GM18868 (cell line): Measurements from ENCODE around the gene NR2C2AP.
A peak's percentile ranks its signal among the peaks of the same experiment; 100 is the strongest.
"Not testable (repeated sequence)": the region's sequence is repeated elsewhere in the genome, so short reads cannot be mapped to it uniquely, and the experiment has no call there.

Source experiments
- ATAC-seq: cut with Tn5 transposase; IDR thresholded peaks from one replicate; pipeline ENCODE4 v1.9.1; 2021; ENCODE audit warnings: mild to moderate bottlenecking, moderate library complexity; ENCODE audit not compliant: unreplicated experiment

Gene NR2C2AP

DNA sequence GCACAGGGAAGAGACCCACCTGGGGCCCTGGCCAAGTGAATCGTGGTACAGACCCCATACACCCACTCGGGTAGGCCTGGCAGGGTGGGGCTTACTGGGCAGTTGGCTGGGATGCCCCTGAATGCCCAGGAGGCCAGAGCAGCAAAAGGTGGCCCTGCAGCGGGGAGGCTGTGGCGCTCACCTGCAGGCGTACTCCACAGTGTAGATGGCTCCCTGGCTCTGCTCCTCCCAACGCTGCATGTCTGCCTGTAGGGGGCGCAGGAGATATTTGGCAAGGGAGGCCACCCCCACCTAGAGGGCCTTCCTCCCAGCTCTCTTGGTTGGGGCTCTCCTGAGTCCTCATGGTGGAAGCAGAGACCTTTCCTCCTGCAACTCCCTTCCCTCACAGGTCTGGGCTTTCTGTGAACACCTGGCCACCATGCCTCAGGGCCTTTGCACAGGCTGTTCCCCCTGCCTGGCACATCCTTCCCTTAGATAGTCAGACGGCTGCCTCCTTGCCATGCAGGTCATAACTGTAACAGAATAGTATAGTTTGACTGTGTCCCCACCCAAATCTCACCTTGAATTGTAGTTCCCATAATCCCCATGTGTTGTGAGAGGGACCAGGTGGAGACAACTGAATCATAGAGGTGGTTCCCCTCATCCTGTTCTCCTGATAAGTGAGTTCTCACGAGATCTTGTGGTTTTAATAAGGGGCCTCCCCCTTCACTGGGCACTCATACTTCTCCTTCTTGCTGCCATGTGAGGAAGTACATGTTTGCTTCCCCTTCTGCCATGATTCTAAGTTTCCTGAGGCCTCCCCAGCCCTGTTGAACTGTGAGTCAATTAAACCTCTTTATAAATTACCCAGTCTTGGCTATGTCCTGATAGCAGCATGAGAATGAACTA is 17.1 kb downstream of the NR2C2AP start:
- no peak for ATAC-seq

DNA sequence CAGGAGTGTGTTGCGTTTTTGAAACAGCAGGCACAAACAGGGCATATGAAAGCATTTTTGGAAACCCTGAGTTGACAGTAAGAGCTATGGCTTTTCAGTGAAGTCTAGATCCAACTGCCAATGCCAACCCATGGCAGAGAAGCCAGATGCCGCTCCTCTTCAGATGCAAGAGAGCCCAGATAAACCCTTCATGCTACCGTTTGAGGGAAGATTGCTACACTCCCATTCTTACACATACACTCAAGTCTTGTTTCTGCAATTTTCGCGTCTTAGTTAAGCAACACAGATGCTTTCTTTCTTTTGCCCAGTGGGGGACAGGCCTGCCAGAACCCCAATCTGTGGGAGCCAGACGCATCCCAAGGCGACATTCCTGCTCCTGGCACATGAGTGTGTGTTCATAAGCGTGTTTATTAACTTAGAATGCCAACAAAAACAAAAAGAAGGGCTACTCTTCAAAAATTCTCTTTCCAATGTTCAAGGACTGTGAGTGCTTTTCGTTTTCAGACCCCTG is 21.7 kb downstream of the NR2C2AP start:
- no peak for ATAC-seq

DNA sequence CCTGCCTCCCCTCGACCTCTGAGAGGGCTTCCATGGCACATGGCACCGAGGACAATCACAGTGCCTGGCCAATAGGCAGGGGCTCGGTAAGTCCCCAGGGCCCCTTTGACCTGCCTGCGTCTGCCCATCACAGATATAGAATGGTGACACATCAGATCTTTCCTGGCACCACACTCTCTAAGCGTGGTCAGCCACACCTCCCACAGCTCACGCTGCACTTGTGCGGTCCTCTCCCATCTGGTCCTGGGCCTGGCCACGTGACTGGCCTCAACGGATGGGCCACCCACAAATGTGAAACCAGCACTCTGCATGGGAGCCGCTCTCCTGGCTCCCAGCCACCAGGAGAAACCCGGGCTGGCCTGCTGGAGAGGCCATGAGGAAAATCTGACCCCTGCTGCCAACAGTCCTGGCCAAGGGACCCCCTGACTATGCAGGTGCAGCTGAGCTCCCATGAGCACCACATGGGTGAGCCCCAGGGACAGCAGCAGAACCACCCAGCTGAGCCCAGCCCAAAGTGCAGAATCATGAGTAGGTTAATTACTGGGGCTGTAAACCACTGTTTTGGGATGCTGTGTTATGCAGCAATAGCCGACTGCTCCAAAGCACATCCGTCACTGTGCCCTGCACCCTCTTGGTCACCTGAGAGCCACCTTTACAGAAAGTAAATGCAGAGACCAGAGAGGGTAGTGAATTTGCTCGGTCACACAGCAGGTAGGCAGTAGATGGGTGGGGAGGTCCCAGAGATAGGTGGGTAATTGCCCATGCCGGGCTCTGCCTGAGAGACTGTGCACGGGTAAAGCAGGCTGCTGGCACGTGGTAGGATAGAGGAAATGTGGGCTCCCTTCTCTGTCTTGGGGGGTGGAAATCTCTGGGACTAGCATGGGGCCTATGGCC is 23.4 kb downstream of the NR2C2AP start:
- ATAC-seq = no peak

DNA sequence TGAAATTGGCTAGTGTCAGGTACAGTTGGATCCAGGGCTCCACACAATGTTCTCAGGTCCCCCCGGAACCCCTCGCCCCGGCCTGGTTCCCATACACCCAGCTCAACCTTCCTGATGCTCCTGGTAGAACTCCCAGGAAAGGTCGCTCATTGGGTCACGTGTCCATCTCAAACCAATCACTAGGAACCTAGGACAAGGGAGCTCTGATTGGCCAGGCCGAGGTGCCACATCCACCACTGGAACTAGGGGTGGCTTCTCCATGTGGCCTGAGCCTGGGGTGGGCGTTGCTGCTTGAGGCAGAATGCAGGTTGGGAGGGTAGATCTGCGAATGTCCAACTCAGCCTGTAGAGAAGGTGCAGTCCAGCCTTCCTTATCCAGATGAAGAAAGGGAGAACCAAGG is 26.3 kb downstream of the NR2C2AP start:
- no peak for ATAC-seq

DNA sequence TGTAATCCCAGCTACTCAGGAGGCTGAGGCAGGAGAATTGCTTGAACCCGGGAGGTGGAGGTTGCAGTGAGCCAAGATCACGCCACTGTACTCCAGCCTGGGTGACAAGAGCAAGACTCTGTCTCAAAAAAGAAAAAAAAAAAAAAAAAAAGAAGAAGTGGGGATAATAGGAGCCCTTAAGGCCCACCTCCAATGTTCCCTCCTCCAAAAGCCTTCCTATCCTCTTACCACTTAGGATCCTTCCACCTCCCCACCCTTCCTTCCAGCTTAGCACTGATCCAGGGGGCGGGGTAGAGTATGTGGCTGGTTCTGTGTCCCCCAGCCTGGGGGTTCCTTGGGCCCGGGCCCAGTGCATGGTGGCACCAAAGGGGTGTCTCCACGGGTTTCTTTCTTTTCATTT is 30.0 kb downstream of the NR2C2AP start:
- not testable (repeated sequence) for ATAC-seq

DNA sequence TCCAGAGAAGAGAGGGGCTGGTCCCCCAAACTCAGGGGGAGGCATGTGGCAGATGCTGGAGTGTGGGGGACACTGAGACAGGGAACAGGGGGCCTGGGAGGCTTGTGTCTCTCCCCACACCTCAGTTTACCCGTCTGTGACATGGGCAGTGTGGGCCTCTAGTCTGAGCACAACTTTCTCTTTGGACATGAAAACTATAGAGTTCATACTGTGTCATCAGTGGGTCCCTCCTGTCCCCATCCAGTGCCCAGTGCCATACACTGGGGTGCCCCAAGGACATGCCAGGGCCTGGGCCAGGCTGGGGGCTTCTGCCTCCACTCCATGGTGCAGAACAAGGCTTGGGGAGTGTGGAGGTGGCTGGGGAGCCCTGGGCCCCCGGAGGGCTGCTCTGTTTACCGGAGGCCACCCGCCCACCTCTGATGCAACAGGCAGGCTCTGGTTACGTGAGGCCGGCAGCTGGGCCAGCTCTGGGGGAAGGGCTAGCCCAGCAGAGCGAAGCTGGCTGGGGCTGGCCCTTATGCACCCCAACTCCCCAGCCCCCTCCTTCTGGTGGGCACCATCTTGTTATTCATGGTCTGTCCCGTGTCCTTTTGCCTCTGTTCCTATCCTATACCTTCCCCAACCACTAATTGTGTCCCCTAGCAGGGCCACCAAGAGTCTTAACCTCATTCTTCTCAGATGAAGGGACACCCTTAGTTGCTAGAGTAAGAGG is 31.2 kb downstream of the NR2C2AP start:
- ATAC-seq = no peak

DNA sequence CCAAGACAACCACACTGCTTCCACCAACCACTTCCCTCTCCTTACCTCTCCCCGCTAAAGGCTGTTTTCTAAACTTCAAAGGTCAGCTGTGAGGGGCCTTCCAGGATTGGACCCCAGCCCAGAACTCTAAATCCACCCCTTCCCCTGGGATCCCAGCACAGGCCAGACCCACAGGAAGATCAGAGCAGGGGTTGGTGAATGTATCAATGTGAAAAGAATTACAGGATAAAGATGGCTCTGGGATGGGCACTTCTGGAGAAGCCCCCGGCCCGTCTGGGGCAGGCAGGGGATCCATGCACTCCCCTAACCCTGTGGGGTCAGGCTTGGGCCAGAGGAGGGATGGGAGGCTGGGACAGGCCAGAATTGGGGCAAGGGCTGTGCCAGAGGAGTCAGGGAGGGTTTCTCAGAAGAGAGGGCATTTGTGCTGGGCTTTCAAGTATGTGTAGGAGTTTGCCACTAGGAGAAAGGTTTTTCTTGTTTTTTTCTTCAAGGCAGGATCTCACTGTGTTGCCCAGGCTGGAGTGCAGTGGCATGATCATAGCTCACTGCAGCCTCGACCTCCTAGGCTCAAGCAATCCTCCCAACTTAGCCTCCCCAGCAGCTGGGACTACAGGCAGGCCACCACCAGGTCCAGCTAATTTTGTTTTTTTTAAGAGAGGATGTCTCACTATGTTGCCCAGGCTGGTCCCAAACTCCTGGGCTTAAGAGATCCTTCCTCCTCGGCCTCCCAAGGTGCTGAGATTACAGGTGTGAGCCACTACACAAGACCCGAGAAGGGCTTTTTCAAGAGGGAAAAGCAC is 32.1 kb downstream of the NR2C2AP start:
- ATAC-seq = no peak

DNA sequence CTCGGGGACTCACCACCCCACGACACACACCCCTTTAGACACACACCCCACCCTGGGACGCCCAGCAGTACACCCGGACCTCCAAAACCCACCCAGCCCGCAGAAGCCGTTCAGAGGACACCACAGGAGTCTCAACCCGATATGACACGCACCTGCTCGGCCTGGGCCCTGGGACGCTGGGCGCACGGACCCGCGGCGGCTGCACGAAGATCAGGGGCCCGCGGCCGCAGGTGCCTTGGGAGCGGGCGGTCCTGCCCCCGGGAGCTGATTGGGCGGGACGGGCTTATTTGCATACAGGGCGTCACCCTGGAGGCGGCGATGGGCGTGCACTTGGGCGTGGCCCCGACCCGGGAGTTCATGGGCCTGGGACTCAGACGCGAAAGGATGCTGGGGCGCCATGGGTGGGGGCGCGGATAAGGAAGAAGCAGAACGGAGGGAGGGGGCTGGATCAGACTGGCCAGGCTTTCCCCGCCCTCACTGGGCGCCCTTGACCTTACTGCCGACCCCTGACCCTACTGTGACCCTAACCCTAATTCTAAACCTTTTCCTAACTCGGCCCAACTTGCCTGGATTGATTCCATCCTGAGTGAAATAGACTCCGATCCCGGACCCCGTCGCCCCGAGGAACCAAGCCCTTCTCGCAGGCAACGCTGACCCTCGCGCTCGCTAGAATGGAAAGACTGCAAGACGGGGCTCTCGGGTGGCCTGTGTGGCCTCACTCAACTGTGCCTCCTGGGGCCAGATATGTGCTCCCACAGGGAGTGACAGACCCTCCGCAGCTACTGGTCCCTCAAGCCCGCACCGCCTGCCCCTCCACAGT is 33.0 kb downstream of the NR2C2AP start, which contains the start of gene MEF2B:
MEF2B (minus strand) TSS at position 211 of the 820 bp plus-strand sequence. CDS start 19,528 bp downstream, outside the sequence.
- ATAC-seq = peak; percentile 86

DNA sequence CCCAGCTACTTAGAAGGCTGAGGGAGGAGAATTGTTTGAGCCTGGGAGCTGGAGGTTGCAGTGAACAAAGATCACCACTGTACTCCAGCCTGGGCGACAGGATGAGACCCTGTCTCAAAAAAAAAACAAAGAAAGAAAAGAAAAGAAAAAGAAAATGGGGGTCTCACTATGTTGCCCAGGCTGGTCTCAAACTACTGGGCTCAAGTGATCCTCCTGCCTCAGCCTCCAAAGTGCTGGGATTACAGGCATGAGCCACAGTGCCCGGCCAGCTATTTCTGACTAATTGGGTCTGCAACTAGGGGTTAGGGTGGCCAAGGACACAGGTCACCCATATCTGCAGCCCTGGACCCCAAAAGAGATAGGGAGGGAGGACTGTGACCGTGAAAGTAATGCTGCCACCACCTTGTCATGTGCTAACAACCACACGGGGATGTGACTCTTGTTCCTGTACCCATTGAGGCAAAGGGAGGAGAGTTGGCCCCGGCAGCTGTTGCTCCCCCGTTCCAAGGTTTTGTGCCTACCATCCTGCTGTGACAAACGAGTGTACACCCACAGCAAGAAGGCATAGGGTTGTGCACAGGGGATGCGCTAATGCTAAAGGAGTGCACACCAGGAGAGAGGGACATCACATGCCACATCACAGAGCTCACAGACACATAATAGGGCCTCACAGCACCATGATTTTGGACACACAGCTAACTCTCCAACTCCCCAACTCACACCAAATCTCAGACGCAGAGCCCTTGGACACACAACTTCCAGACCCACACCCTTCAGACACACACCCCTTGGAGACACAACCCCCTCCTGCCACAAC is 33.8 kb downstream of the NR2C2AP start:
- peak; percentile 2 for ATAC-seq

DNA sequence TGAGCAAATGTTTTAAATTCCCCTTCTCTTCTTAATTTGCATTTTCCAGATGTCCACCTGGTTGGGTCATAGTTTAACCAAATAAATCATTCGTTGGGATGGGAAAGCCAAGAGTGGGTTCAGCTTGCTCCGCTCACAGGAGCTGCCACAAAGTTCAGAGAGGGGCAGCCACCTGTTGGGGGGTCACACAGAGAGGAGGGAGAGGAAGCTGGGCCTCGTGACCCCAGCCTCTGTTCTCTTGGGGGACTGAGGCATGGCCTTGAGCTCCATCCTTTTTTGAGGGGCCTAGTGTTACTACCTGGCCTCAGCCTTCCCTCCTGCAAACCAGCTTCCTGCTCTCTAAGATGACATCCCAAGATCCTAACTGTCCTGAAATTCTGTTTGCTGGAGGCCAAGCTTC is 35.6 kb downstream of the NR2C2AP start:
- ATAC-seq = no peak

DNA sequence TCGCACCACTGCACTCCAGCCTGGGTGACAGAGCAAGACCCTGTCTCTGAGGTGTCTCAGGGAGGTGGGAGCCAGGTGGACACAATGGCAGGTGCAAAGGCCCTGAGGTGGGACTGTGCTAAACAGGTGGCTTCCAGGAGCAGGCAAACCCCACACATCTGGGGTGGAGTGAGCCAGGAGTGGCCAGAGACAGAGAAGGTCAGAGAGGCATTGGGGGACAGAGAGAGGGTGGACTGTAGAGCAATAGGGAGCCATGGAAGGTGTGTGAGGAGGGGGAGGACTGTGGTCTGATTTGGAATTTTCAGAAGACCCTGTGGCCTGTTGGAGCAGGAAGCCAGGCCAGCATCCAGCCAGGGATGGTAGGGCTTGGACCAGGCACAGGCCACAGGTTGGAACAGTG is 37.8 kb downstream of the NR2C2AP start:
- no peak for ATAC-seq

DNA sequence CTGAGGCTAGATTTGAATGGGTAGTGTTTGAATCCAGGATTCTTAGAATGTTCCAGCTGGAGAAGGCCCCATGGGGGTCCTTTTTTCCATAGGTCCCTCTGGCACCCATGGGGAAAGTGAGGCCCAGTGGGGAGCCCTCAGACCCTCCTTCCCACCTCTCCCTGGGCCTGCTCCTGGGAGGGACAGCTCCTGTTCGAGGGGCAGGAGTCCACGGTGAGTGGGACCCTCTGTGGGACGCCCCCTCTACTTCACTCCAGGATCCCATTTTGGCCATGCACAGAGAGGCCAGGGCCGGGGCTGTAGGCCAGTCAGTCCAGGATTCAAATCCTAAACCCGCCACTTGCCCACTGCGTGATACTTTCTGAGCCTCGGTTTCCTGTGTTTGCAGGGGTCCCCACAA is 40.7 kb downstream of the NR2C2AP start:
- no peak for ATAC-seq

DNA sequence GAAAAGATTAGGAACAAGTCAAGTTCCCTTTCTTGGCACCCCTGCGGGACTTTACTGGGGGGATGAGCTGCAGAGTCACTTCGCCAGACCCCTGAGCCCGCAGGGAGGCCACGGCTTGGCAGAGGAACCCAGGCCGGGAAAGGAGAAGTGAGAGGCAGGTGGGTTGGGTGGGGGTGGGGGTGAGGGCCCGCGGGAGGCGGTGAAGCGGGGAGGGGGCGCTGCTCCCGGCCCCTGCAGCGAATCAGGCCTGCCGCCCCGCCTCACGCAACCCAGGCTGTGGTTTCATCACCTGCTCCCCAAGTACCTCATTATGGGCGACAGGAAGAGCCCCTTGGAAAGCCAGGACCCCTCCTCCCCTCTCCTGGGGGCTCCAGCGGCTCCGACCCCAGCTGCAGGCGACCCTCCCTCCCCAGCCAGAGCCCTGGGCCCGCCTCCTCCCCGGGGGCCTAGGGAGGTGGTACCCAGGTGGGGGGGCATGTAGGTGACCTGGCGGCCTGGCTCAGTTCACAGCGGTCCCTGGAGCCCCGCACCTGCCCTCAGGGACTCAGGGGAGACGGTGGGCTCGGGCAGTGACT is 42.7 kb downstream of the NR2C2AP start:
- ATAC-seq = peak; percentile 50

DNA sequence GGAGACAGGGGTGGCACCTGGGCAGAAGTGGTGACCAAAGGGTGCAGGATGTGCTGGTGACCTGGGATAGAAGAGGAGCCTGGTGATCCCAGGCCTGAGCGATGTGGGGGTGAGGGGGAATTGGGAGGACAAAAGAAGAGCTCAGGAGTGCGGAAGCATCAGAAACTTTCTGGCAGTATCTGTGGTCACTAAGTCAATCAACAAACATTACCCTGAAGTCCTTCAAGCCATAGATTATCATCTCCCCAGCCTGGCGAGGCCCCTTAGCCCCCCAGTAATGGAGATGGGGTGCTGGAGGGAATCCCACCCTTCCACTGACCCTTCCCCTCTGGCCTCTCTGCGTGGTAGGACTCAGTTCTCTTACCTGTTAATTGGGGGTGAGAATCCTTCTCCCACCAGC is 43.7 kb downstream of the NR2C2AP start:
- no peak for ATAC-seq

DNA sequence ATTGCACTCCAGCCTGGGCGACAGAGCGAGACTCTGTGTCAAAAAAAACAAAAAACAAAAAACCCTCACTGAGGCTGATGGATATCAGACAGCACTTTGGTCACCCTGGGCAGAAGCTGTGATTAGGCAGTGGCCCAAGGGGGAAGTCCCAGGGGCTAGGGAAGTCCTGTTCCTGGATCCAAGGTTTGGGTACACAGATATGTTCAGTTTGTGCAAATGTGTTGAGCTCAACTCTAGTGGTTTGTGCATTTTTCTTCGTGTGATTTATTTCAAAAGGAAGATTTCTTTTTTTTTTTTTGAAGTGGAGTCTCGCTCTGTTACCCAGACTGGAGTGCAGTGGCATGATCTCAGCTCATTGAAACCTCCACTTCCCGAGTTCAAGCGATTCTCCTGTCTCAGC is 45.4 kb downstream of the NR2C2AP start:
- no peak for ATAC-seq

DNA sequence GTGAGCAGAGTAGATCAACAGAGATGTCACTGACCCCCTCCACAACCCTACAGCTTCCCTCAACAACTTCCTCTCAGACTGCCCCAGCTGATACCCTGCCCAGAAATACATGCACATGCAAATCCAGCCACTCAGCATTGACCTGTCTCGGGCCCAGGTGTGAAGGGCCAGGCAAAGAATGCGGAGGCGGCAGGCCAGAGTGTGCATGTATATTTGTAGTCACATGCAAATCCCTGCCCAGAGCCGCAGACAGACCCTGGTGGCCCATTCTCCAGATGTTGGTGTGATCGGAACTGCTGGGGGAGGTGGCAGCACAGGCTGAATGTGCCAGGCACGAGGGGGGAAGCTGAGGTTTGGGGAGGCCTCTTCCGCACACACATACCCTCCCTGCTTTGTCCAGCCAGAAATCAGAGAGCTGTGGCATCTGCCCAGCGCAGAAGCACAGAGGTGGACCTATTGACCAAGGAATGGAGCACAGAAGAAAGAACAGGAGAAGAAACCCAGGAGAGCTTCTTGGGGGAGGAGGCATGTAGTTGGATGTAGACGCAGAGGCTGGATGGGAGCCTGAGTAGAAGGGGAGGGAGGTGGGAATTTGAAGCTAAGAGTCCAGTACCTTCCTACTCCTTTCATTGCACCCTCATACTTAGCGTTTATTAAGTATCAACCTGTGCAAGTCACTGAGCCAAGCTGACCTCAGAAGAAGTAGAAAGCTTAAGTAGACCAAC is 47.6 kb downstream of the NR2C2AP start:
- ATAC-seq = no peak

DNA sequence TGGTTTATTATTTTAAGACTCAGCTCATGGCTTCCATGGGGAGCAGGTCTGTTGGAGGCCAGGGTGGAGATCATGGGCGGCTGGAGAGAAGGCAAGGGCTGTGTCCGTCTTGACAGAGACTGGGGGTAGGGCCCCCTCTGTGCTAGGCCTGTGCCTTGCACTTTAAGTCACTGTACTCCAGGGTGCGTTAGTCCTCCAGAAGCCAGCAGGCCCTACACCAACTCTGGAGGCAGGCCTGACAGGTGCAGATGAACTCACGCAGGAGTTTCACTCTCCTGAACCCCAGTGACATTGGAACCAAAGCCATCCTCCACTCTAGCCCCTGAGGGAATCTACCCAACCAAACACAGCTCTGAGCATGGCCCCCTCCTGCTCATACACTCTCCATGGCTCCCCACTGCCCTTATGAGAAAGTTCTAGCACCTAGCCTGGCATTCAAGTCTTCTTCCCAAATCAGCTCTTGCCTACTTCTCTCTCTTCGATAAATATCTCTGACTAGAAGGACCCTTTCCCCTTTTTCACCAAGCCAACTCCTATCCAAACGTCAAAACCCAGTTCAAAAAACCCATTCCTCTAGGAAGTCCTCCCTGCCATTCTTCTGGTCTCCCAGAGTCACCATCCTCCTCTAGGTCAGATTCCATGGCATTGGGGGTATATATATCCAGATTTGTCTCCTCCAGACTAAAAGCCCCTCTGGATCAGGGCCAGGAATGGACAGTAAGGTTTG is 48.3 kb downstream of the NR2C2AP start:
- no peak for ATAC-seq
